HL-60 (cell line): Measurements from ENCODE around the gene PRR12.

Experiments
- CTCF ChIP-seq: IDR thresholded peaks from one replicate; pipeline ENCODE4 v1.5.1; 2011; ENCODE audit warnings: low read length, control low read depth, inconsistent platforms; ENCODE audit not compliant: insufficient read depth
- GABPA ChIP-seq: IDR thresholded peaks from 2 replicates; pipeline ENCODE4 v1.6.1; 2012; ENCODE audit warnings: low read depth
- POLR2AphosphoS5 ChIP-seq: IDR thresholded peaks from 2 replicates; pipeline ENCODE4 v1.6.1; 2012; ENCODE audit warnings: low read depth
- REST ChIP-seq: IDR thresholded peaks from 2 replicates; pipeline ENCODE4 v1.6.1; 2012; ENCODE audit warnings: low read depth; ENCODE audit not compliant: insufficient replicate concordance

- TF ChIP-seq CTCF (no peak), POLR2AphosphoS5 (no peak), REST (no peak), GABPA (no peak)
These were observed 48.5 kb upstream of the PRR12 start for GRCh38 chr19:49542446-49542845.
